ENCODE results near the gene SLC17A9.

GRCh38 chr20:62949962-62950361, 2.5 kb upstream of the SLC17A9 start:
- TF ChIP-seq CTCF (conservative IDR thresholded peaks at IDR 0.05; ENCODE audit: low read depth, low read length) (no peak), EZH2 (IDR thresholded peaks at IDR 0.05; ENCODE audit: low read length, unreplicated experiment) (no peak), EZH2phosphoT487 (IDR thresholded peaks at IDR 0.05; ENCODE audit: borderline replicate concordance, low read length) (no peak)
